Stimulated activated CD4-positive, alpha-beta T cell treated with anti-CD3 and anti-CD28 coated beads, Interleukin-12 subunit alpha, Interleukin-12 subunit beta, amount 100 ng/mL, for 48 hours (primary cell): Measurements from ENCODE around the gene PDHX.
A peak's percentile ranks its signal among the peaks of the same experiment; 100 is the strongest.
"Not testable (repeated sequence)": the region's sequence is repeated elsewhere in the genome, so short reads cannot be mapped to it uniquely, and the experiment has no call there.

Experiments used
- DNase-seq, 3 donors: peaks; one replicate each; pipeline ENCODE4 v3.0.0-alpha.2; 2020; ENCODE audit warnings: low read depth in 2 of 3, low spot score in 1 of 3

The PDHX gene

GRCh38 chr11:34916015-34916842, at the start of gene PDHX, which contains the start of gene APIP:
PDHX (plus strand) TSS chr11:34916618; CDS start chr11:34916656, 38 bp downstream.
APIP (minus strand) TSS chr11:34916379; CDS start chr11:34916284, 95 bp downstream.
- DNase-seq, result peak; percentile 98 to 100 (median 99)

GRCh38 chr11:34869425-34869824, 47.0 kb upstream of the PDHX start:
- no peak for DNase-seq

GRCh38 chr11:34870548-34871196, 45.7 kb upstream of the PDHX start:
- no peak for DNase-seq

DNA sequence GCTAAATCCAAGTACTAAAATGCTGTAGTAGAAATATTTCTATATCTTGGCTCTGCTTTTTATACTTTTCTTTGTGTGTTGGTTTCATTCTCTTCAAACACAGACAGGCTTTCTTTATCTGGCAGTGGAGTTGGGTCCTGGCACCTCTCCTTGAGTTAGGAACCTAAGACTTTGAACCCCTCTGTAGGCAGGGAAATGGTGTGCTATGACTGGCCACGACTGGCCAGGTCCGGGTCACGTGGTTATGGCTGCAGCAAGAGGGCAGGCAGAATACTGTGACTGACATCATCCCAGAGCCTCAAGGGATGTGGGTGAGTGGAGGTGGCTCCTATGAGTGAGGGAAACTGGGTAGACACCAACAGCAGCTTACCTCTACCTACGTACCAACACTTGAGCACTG, 42.2 kb upstream of the PDHX start:
- DNase-seq, result no peak

GRCh38 chr11:34877375-34877975, 38.9 kb upstream of the PDHX start:
- DNase-seq, result no peak

GRCh38 chr11:34881900-34882299, 34.5 kb upstream of the PDHX start:
- DNase-seq, result no peak

GRCh38 chr11:34886609-34887008, 29.8 kb upstream of the PDHX start:
- DNase-seq, result no peak

DNA sequence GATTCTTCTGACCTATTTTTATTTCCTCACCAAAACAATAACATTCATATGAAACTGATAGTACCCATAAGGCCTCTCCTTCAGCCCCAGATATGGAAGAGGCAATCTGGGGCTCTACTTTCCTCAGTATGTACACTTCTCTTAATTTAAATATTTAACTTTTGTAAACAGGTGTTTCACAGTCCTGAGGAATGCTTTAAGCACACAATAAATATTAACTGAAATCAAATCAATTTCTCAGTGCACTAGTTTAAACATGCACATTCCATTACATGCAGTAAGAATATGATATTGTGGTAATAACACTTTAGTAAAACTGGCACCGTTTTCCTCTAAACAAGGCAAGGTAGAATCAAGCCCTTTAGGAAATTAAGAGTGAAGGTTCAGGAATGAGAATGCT, 29.2 kb upstream of the PDHX start:
- DNase-seq, result no peak

- DNase-seq, result no peak
These were observed 26.3 kb upstream of the PDHX start for GRCh38 chr11:34890089-34890488.

GRCh38 chr11:34890812-34891211, 25.6 kb upstream of the PDHX start:
- DNase-seq, result no peak

DNA sequence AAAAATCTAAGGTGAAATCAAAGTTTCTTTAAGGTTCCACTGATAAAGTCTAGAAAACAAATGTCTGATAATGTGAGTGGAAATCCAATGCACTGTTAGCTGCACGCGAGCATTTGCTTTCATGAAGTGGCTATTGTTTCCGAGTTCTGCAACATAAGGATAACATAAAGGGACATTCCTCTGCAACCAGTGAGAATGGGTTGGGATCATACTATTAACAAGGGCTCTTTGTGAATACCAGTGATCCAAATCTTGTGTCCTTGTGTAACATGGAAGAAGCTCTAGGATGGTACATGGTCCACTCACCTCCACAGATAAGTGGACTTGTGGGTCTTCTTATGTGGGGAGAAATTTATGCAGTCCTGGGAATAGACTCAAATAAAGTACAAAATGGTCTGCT, 24.8 kb upstream of the PDHX start:
- DNase-seq, result no peak

- no peak for DNase-seq
These were observed 23.0 kb upstream of the PDHX start for GRCh38 chr11:34893416-34893815.

- DNase-seq, result not testable (repeated sequence)
These were observed 20.2 kb upstream of the PDHX start for GRCh38 chr11:34896191-34896590.

GRCh38 chr11:34897171-34897870, 19.1 kb upstream of the PDHX start:
- DNase-seq, result no peak

- DNase-seq, result no peak
These were observed 17.9 kb upstream of the PDHX start for GRCh38 chr11:34898474-34898873.

- no peak for DNase-seq
These were observed 16.8 kb upstream of the PDHX start for GRCh38 chr11:34899633-34900016.

DNA sequence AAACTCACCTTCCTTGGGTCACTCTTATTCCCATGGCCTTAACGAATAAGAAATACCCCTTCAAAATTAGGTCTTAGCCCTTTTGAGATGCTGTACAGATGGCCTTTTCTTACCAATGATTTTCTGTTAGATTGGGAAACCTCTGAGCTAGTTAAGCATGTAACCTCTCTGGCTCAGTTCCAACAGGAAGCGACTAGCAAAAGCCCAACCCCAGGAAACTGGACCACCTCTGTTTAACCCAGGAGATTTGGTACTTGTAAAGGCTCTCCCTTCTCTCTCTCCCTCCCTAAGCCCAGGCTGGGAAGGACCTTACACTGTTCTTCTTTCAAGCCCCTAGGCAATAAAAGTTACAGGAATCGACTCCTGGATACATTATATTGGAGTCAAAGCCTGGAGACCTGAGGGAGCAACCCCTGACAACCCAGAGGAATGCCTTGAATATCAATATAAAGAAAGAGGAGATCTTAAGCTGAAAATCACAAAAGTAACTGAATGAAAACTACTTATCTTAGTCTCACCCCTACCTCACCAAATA, 11.9 kb upstream of the PDHX start:
- no peak for DNase-seq

DNA sequence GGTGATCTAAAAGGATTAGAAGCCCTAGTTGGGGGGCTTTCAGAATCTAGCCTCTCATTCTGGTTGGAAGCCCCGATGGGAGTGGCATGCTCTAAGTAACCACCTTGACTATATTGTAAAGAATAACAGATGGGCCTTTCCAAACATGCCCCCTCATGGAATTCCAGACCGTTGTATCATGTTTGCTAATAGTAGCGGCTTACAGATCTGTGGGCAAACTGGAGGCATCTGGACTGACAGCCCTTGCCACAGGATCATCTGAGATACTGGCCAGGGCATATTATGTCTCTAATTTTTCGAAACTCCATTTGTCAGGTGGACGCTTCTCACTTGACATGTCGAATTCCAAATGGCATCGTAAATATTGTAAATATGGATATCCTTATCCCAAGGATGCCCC, 10.8 kb upstream of the PDHX start:
- DNase-seq, result no peak

- no peak for DNase-seq
These were observed 8.4 kb upstream of the PDHX start for GRCh38 chr11:34907934-34908593.

DNA sequence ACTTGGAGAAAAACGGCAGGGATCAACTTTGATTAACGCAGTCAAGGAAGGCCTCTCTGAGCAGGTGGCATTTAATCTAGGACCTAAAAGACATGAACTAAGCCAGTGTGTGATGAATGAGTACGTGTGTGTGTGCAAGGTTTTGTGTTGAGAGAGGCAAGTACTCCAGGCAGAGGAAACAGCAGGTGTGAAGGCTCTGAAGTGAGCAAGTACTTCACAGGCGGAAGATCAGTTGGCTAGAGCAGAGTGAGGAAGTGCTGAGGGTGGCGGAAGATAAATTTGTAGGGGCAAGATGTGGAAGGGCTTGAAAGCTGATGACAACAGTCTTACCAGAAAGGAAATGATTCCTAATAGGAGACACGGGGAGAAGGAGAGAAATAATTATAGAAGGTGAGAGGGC, 7.0 kb upstream of the PDHX start:
- DNase-seq, result no peak

GRCh38 chr11:34909955-34910354, 6.5 kb upstream of the PDHX start:
- no peak for DNase-seq
